ENCODE results near the gene RAB12.
"Not testable (repeated sequence)": the region's sequence is repeated elsewhere in the genome, so short reads cannot be mapped to it uniquely, and the experiment has no call there.

The RAB12 gene, protein sequence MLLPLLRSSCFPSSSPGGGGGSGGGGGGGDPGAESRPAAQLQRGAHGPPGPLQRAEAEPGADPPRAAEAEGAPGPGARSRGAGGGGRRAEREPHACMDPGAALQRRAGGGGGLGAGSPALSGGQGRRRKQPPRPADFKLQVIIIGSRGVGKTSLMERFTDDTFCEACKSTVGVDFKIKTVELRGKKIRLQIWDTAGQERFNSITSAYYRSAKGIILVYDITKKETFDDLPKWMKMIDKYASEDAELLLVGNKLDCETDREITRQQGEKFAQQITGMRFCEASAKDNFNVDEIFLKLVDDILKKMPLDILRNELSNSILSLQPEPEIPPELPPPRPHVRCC

DNA sequence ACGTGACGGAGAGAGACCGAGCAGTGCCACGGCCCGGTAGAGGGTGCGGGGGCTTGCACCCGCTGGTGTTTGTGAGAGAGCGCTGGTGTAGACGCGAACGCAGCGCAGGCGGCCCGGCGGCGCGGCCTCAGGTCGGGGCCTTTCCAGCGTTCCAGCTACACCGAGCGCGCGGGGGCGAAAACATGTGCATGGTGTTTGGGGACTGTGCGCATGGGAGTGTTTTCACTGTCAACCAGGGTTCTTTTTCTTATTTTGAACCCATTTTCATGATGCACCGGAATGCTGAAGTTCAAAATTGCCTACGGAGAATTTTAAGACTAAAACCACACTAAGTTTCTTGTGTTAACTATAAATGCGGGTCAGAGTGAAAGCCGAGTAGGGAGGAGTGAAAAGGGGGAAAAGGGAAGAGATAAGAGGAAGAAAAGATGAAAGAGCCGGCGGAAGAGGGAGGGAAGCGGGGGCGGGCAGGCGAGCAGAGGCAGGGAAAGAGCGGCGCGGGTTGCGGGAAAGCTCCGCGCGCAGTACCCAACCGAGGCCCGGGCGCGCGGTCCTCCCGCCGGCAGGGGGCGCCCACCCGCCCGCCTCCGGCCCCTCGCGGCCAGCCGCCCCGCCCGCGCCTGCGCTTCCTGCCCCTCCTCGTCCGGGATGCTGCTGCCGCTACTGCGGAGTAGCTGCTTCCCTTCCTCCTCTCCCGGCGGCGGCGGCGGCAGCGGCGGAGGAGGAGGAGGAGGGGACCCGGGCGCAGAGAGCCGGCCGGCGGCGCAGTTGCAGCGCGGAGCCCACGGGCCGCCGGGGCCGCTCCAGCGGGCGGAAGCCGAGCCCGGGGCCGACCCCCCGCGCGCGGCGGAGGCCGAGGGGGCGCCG is at the start of gene RAB12:
TSS of gene RAB12 (plus strand) at position 643 of the 864 bp plus-strand sequence. CDS start at position 646, 3 bp downstream.
- peak; percentile 84 for DNase-seq

DNA sequence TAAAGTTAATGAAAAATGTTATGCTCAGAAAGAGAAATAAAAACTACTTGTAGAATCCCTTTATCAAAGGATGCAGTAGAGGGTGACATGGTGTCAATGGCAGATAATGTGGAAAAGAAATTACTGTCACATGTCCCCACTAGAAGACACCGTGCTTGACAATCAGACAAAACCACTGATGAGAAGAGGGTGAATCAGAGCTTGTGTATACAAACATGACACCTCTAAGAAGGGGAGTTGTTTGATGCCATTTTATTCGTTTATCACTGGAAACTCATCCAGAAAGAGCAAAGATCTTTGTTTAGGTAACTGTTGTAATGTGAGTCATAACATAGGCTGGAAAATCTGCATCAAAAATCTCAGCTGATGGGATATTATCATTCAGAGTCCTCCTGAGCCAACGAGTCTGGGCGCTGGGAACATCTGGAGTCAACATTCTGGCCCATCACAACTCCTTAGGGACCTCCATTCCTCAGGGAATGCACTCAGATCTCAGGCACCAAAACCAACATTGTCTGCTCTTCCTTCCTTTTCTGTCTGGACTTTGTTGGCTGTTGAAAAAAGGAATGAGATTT is 49.5 kb upstream of the RAB12 start:
- DNase-seq, result no peak

DNA sequence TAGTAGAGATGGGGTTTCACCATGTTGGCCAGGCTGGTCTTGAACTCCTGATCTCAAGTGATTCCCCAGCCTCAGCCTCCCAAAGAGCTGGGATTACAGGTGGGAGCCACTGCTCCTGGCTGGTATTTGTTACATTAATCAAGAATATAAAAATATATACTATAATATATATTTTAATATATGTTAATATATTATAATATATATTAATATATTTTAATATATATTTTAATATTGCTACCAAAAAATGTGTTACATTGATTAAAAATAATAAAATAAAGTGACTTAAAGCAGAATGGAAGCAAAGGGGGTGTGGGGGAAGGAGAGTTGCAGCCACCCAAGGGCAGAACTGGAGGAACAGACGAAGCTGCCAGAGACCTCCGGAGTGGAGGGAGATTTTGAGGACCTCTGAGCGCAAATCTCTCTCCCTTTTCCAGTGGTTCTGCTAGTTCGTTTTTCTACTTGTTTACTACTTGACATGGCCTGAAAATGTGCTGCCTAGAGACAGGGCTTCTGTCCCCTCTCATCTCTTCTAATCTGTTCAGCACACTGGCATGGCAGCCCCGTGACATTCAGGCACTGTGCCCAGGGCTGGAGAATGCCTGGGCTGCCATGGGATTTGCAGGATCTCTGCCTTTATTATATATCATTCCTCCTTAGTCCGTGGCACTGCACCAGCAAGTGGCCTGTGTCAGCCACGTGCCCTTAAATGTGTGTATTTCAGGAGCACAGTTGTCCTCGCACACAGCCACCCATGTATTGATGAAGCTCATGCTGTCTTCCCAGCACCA is 47.9 kb upstream of the RAB12 start:
- DNase-seq, result no peak

DNA sequence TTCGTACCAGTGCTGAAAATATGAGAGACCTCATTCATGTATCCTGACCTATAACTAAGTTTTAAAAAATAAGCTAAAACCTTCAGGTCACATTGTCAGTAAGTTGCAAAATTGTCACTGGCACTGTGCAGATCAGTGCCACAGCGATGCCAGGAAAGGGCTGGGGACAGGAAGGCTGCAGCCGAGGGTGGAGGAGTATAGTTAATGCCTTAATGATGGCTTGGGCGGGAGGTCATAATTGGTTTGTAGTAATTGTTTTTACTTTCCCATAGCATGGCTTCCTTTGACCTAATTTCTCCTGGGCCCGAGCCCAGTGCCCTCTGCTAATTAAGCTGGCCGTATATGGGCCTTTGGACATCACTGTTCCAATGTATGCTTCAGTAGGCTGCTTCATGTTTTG is 47.2 kb upstream of the RAB12 start:
- no peak for DNase-seq

DNA sequence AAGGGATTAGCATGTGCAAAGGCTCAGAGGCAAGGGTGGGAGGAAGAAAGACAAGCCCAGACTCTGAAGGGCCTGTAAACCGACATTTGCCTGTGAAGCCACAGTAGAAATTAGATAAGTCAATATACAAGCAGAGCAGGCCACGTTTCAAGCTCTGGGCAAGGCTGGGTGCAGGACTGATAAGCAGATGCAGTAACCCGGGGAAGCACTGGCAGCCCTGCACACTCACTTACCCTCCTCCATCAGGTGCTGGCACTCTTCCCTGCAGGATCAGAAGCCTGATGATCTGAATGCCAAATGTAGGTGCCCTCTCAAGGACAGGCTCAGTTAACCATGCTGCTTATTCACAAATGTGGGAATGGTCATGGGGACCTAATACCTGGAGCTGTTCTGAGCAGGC is 46.3 kb upstream of the RAB12 start:
- no peak for DNase-seq

DNA sequence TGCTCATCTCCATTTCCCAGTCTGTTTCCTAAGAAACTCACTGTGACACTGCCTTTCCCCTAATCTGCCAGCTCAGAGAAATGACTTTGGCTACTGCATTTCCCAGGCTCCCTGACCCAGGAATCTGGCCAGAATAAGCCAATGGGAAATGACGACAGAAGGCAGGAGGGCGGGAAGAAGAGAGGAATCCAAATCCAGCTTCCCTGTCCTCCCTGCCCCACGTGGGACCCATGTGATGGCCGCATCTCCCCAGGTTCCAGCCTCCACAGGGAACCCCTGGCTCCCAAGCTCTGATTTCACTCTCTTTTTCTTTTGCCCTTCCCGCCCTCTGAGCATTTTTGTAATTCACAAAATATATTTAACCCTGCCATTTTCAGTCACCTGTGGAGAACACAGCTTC is 37.8 kb upstream of the RAB12 start:
- DNase-seq, result no peak

DNA sequence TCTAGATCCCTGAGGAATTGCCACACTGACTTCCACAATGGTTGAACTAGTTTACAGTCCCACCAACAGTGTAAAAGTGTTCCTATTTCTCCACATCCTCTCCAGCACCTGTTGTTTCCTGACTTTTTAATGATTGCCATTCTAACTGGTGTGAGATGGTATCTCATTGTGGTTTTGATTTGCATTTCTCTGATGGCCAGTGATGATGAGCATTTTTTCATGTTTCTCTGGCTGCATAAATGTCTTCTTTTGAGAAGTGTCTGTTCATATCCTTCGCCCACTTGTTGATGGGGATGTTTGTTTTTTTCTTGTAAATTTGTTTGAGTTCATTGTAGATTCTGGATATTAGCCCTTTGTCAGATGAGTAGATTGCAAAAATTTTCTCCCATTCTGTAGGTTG is 35.5 kb upstream of the RAB12 start:
- DNase-seq, result not testable (repeated sequence)

DNA sequence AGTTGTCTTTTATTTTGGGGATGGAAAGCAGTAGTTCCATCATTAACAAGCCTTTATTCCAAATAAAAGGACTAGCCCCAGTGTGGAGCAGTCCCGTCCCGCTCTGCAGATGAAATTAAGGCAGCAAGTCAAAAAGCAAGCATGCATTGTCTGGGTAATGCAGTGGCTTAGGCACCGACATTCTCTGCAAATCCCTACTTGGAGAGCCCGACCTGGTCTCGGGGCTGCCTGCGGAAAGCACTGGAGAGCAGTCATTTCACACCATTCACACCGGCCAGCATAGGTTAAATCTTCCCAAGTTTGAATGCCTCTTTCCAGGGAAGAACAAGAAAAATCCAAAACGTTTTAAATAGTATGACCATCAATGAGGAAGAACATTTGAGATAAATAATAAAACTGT is 24.4 kb upstream of the RAB12 start:
- DNase-seq, result no peak

DNA sequence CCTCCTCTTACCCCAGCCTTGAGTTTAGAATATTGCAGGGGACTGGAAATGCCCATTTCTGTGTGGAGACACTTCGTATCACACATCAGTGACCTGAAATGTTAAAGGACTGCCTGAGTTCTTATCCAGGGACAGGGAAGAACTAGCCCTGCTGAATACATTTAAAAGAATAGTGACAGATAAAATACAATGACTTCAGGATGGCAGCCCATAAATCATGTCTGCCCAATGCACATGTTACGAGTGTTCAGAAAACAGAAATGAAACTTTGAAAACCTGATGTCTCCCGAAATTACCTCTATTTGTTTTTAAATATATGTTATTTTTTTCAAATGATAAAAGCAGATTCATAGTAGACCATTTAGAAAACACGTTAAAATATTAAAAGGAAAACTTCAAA is 22.3 kb upstream of the RAB12 start:
- DNase-seq, result no peak

DNA sequence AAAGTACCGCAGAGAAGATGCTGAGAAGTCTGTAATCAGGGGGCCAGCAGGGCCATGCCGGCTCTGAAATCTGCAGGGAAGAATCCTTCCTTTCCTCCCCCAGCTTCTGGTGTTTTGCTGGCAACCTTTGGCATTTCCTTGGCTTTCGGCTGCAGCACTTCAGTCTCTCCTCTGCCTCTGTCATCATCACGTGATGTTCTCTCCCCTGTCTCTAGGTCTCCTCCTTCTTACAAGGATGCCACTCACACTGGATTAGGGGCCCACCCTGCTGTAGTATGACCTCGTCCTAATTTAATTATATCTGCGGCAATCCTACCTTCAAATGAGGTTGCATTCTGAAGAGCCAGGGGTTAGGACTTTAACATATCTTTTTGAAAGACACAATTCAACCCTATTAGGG is 13.8 kb upstream of the RAB12 start:
- no peak for DNase-seq

DNA sequence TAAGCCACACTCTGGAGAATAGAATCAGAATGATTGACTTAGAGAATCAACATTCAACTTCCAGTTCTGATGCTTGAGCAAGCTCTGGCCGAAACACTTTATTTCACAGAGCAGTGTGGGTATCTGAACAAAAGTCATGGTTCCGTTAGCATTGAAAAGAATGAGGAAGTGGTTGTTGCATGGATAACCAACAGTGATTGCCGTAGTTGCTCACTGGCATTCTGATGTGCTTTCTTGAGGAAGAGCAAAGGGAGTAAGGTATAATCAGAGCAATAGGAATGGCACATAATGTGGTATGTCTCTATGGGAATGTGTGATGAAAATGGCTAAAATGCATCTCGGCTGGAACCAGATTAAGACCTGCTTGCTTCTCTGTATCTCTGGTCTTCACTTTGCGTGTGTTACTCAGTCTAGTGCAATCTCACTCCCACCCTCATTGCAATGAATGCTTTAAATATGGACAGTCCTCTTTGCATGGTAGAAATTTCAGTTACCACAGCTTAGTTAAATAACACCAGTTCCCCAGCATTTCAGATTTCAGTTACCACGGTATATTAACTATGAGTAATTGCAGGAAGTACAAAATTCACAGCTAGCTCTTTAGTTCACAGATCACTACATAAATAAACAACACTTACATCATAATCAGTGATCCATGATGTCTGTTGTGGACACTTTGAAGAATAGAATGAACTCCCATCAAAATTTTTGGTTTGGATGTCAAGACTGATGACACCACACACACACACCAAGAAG is 7.8 kb upstream of the RAB12 start:
- DNase-seq, result no peak

DNA sequence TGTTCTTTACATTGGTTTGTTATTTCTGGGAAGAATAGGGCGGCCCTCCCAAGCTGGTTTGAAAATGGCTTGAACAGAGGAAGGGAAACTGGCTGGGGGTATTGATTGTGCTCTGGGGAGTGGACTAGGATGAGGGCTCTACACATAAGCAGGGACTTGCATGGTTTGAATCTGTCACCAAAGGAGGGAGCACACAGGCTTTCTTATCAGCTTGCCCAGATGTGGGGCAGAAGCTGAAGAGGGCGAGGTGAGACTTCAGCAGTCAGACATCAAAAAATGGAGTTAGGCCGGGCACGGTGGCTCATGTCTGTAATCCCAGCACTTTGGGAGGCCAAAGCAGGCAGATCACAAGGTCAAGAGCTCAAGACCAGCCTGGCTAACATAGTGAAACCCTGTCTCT is 7.2 kb upstream of the RAB12 start:
- DNase-seq, result no peak

DNA sequence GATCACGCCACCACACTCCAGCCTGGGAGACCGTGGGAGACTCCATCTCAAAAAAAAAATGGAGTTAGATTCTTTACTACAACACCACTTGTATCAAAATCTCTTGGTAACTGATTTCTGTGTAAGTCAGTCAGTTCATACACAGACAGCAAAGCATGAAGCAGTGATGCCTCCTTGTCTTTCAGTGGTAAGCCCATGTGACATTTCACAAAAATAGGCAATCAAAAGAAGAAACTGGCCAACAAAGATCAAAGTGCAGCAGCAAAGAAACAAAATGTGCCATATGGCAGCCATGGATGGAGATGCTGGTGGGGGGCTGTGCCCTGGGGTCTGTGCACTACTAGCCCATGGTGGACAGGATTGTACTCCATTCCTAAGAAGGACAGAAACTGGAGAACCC is 6.7 kb upstream of the RAB12 start:
- no peak for DNase-seq

DNA sequence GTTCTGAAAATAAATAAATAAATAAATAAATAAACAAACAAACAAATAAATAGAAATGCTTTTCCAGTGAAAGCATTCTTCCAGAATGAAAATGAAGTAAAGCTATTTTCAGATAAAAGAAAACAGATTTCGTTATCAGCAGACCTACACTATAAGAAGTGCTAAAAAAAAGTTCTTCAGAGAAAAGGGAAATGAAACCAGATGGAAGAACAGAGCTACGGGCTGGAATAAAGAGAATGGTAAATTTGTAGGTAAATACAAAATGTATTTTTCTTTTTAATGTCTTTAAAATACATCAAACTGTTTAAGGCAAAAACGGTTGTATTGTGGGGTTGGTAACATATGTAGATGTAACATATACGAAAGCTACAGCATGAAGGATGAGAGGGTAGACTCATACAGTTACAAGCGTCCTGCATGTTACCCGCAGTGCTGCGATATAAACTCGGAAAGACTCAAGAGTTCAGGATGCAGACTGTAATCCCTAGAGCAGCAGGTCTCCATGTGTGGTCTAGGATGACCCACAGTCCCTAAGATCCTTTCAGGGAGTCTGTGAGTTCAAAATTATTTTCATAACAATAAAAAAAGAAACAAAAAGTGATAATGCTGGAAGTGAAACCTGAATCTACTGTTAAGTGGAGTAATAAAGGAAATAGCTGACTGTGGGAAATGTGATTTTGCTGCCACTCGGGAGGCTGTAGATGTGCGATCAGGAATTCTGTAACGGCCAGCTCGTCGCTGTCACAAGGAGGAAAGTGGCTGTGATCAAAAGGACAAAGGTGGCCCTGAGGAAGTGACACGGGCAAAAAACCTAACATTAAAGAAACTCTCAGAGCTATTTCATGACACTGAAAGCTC is 5.3 kb upstream of the RAB12 start:
- no peak for DNase-seq

DNA sequence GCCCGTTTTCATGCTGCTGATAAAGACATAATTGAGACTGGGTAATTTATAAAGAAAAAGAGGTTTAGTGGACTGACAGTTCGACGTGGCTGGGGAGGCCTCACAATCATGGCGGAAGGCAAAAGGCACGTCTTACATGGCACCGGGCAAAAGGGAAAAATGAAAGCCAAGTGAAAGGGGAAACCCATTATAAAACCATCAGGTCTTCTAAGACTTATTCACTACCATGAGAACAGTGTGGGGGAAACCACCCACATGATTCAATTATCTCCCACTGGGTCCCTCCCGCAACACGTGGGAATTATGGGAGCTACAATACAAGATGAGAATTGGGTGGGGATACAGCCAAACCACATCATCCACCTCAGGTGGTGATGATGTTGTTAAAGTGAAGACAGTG is 3.3 kb upstream of the RAB12 start:
- DNase-seq, result no peak

DNA sequence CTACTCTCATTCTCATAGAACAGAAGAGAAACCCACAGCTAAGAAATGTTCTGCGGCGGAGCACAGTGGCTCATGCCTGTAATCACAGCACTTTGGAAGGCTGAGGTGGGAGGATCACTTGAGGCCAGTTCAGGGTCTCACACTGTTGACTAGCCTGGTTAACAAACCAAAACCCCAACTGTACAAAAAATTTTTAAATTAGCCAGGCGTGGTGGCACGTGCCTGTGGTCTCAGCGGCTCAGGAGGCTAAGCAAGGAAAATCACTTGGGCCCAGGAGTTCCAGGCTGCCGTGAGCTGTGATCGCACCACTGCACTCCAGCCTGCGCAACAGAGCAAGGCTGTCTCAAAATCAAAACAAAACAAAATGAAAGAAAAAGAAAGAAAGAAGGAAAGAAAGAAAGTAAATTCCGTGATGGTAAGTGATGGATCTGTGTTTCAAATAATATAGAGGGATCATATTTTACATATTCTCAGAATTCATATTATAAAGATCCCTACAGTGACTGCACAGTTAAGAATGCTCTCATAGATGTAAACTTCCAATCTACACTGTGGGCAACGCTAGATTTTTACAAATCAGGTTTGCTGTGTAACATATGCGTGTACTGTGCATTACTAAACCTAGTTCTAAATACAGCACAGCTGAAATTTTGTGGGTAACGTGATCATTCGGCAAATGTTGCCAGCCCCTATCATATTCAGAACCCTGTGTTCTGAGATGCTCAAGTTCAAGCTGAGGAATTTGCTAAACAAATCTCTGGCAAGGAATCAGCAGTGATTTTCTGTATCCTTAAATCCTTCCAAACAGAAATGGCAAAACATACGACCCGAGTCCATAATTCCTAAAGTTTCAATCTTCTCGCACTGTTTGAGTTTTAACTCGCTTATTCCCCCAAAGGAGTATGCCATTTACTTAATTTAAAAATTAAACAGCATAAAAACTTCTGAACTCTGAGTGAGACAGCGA is 1.2 kb upstream of the RAB12 start:
- no peak for DNase-seq

DNA sequence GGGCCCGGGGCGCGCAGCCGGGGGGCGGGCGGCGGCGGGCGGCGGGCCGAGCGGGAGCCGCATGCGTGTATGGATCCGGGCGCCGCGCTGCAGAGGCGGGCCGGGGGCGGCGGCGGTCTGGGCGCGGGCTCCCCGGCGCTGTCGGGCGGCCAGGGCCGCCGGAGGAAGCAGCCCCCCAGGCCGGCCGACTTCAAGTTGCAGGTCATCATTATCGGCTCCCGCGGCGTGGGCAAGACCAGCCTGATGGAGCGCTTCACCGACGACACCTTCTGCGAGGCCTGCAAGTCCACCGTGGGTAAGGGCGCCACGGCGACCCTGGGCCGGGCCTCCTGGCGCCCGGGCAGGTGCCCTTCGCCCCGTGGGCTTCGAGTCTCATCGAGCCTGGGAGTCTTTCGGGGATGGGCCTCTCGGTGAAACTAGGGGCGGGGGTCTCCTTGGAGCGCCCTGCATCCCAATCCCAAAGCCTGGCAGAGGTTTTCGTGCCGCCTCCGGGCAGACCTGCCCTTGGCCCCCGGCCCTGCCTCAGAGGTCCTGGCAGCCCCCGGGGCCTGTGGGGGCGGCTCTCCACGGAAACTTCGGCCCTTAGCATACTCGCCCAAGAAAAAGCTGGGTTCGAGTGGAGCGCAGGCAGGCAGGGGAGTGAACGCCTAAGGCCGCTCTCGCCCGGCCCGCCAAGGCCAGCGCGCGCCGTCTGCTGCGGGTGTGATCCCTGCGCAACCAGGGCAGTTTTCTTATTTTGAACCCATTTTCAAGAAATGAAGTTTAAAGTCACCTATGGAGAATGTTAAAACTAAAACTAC is 622 bp downstream of the RAB12 start:
- no peak for DNase-seq

DNA sequence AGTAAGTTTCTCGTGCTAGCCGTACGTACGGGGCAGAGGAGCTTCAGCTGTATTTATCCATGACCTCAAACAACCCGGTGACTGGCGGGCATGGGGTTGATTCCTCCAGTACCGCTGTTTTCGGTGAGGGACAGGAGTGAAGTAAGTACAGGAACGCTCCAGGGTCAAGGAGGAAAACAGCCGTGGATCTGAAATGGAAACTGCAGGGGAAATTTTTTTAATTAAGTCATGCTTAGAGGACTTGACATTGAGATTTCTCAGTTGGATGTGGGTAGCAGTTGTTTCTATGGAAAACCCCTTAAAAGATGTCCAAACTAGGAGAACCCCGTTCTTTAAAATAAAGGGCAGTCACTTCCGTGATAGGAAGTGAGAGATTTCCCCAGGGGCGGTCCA is 1.2 kb downstream of the RAB12 start:
- peak; percentile 33 for DNase-seq

DNA sequence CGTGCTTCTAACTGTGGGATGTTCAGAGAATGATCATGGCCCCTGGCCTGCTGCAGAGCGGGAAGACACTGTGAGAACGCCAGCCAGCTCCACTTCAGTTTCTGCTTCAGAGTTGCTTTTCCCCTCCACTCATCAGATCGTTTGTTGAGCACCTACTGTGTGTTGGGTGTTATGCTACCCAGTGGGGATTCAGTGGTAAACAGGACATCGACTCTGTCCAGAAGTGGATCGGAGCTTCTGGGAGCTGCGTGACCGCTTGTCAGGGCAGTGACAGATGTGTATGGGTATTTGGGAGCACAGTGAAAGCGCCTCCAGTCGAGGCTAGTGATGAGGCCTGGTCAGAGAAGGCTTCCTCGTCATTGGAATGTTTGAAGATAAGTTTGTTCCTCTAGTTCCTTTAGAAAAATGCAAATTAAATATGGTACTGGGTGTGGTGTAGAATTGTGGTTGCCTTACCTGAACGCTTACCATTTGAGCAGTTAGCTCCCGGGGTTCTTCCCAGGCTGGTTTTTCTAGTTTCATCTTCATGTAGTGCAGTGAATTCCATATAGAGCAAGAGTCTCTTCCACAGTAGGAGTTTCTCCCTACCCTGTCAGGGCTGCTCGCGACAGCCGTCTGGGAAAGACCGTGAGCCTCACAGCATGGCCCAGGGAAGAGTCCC is 2.8 kb downstream of the RAB12 start:
- no peak for DNase-seq

All from CD4-positive, alpha-beta T cell treated with Interleukin-4 for 4 hours (primary cell).